HCT116 (cell line): Measurements from ENCODE around the gene DUSP3. TPM values are rescaled to one million over a fixed set of nuclear protein-coding genes. Genes with fewer than 3 reads are reported as not detected.

Experiments used
- ATAC-seq: fragments of 200-7000 bp; cut with Tn5 transposase; 2 replicates; pipeline ENCODE4 v1.9.1; 2020; ENCODE audit warnings: mild to moderate bottlenecking, moderate library complexity
- BruUV-seq: library from RNA; stranded (reverse); fragments of 400-500 nt; replicated peaks from 2 replicates; lab custom pipeline; 2021; lab: Mats Ljungman, UMichigan
- CTCF ChIA-PET: fragments of 300-600 bp; sonication (Branson Sonifier 250); formaldehyde crosslinking; loops from one replicate; lab custom pipeline; 2021; ENCODE audit warnings: antibody characterized with exemption; lab: Charles Lee
- POLR2A ChIA-PET: fragments of 300-600, 350-600 bp; sonication (Branson Sonifier 250); formaldehyde crosslinking; loops from one replicate; lab custom pipeline; 2021; ENCODE audit warnings: antibody characterized with exemption; lab: Charles Lee
- RAD21 ChIA-PET, 2 experiments: fragments of 300-600 bp; sonication (Branson Sonifier 250); formaldehyde crosslinking; loops; one replicate each; lab custom pipeline; 2023; ENCODE audit warnings: low total read pairs in 2 of 2; ENCODE audit not compliant: uncharacterized antibody in 2 of 2, unreplicated experiment in 2 of 2, low non-redundant PET in 1 of 2; lab: Charles Lee
- DNase-seq: peaks from one replicate; pipeline ENCODE4 v3.0.0-alpha.2; 2010; ENCODE audit warnings: low read depth, low spot score
- H2AFZ ChIP-seq: fragments of 200-600 bp; shearing (Covaris generic), sonication (generic); 2 replicates; pipeline ENCODE4 v1.6.1; 2017; ENCODE audit warnings: low read depth, mixed run types, mixed read lengths, antibody characterized with exemption, low read length; ENCODE audit not compliant: poor library complexity, severe bottlenecking
- H3K27ac ChIP-seq: 2 replicates; pipeline ENCODE4 v1.5.1; 2012; ENCODE audit warnings: low read depth, low read length
- H3K27me3 ChIP-seq: fragments of 200-600 bp; sonication (generic); 2 replicates; pipeline ENCODE4 v1.6.1; 2016; ENCODE audit warnings: mixed run types, low read length, mixed read lengths; ENCODE audit not compliant: insufficient read depth
- H3K36me3 ChIP-seq, 2 experiments: fragments of 200-500 bp in 1 of 2; fragments of 200-600 bp in 1 of 2; sonication (Bioruptor generic) in 1 of 2; sonication (generic) in 1 of 2; 2 replicates each; pipeline versions ENCODE4 v1.5.1 to v1.6.1; 2014 to 2016; ENCODE audit warnings: low read length in 2 of 2, inconsistent platforms in 1 of 2, mixed read lengths in 1 of 2, mixed run types in 1 of 2; ENCODE audit not compliant: insufficient read depth in 2 of 2, control insufficient read depth in 1 of 2
- H3K4me1 ChIP-seq, 2 experiments: fragments of 200-600 bp in 1 of 2; sonication (generic) in 1 of 2; 2 replicates each; pipeline versions ENCODE4 v1.5.1 to v1.6.1; 2012 to 2017; ENCODE audit warnings: low read length in 2 of 2, inconsistent platforms in 1 of 2, mild to moderate bottlenecking in 1 of 2, mixed read lengths in 1 of 2, mixed run types in 1 of 2, moderate library complexity in 1 of 2; ENCODE audit not compliant: insufficient read depth in 2 of 2, control insufficient read depth in 1 of 2
- H3K4me2 ChIP-seq: fragments of 200-600 bp; sonication (generic); 2 replicates; pipeline ENCODE4 v1.6.1; 2017; ENCODE audit warnings: mixed run types, low read length, mixed read lengths
- H3K4me3 ChIP-seq, 2 experiments: fragments of 200-600 bp in 1 of 2; sonication (generic) in 1 of 2; replicated peaks in 1 of 2; 2 replicates each; pipeline ENCODE4 v1.5.1; 2011 to 2016; ENCODE audit warnings: low read length in 2 of 2, control low read depth in 1 of 2, low read depth in 1 of 2, mild to moderate bottlenecking in 1 of 2, mixed read lengths in 1 of 2, mixed run types in 1 of 2
- H3K79me2 ChIP-seq: fragments of 200-600 bp; sonication (generic); 2 replicates; pipeline ENCODE4 v1.6.1; 2017; ENCODE audit warnings: mild to moderate bottlenecking, mixed run types, low read length, moderate library complexity, mixed read lengths; ENCODE audit not compliant: insufficient read depth
- H3K9ac ChIP-seq: fragments of 200-600 bp; sonication (generic); 2 replicates; pipeline ENCODE4 v1.6.1; 2016; ENCODE audit warnings: low read length, mixed read lengths
- H3K9me2 ChIP-seq: fragments of 200-600 bp; sonication (generic), shearing (Covaris generic); 2 replicates; pipeline ENCODE4 v1.6.1; 2017; ENCODE audit warnings: mixed run types, mild to moderate bottlenecking, moderate library complexity; ENCODE audit not compliant: insufficient read depth
- H3K9me3 ChIP-seq, 2 experiments: fragments of 200-500 bp in 1 of 2; fragments of 200-600 bp in 1 of 2; sonication (Bioruptor generic) in 1 of 2; sonication (generic) in 1 of 2; 2 replicates each; pipeline ENCODE4 v1.6.1; 2014 to 2017; ENCODE audit warnings: low read length in 2 of 2, mixed read lengths in 2 of 2, inconsistent platforms in 1 of 2, low read depth in 1 of 2, mild to moderate bottlenecking in 1 of 2, mixed run types in 1 of 2, moderate library complexity in 1 of 2; ENCODE audit not compliant: control insufficient read depth in 1 of 2, insufficient read depth in 1 of 2
- H4K20me1 ChIP-seq: fragments of 200-600 bp; sonication (generic), shearing (Covaris generic); 2 replicates; pipeline ENCODE4 v1.6.1; 2017; ENCODE audit warnings: mixed run types, mild to moderate bottlenecking, moderate library complexity; ENCODE audit not compliant: insufficient read depth
- CBX3 ChIP-seq: IDR thresholded peaks from 2 replicates; pipeline ENCODE4 v1.6.1; 2012; ENCODE audit warnings: low read depth
- ELF1 ChIP-seq: IDR thresholded peaks from 2 replicates; pipeline ENCODE4 v1.6.1; 2012; ENCODE audit warnings: low read depth, borderline replicate concordance
- EZH2phosphoT487 ChIP-seq: fragments of 200-600 bp; IDR thresholded peaks from 2 replicates; pipeline ENCODE4 v1.6.1; 2018; ENCODE audit warnings: antibody characterized with exemption, borderline replicate concordance
- FOSL1 ChIP-seq: IDR thresholded peaks from 2 replicates; pipeline ENCODE4 v1.6.1; 2012; ENCODE audit warnings: low read depth
- JUND ChIP-seq: IDR thresholded peaks from 2 replicates; pipeline ENCODE4 v1.6.1; 2012
- POLR2A ChIP-seq: IDR thresholded peaks from 2 replicates; pipeline ENCODE4 v1.7.0; 2011; ENCODE audit warnings: borderline replicate concordance; ENCODE audit not compliant: insufficient read depth, insufficient read length; ENCODE audit errors: extremely low read depth
- POLR2AphosphoS5 ChIP-seq: IDR thresholded peaks from 2 replicates; pipeline ENCODE4 v1.6.1; 2011; ENCODE audit warnings: mild to moderate bottlenecking, low read depth, low read length, moderate library complexity
- SRF ChIP-seq: IDR thresholded peaks from 2 replicates; pipeline ENCODE4 v1.6.1; 2012; ENCODE audit warnings: low read depth
- TCF7L2 ChIP-seq: IDR thresholded peaks from 2 replicates; pipeline ENCODE4 v1.7.0; 2011; ENCODE audit warnings: borderline replicate concordance, inconsistent platforms; ENCODE audit not compliant: insufficient read depth, insufficient read length; ENCODE audit errors: extremely low read depth
- YY1 ChIP-seq: IDR thresholded peaks from 2 replicates; pipeline ENCODE4 v1.6.1; 2011; ENCODE audit warnings: low read length, low read depth, moderate library complexity, mild to moderate bottlenecking; ENCODE audit not compliant: insufficient replicate concordance; ENCODE audit errors: extremely low read depth
- ZNF274 ChIP-seq: fragments of 200-500 bp; sonication (Bioruptor generic); IDR thresholded peaks from 2 replicates; pipeline ENCODE4 v1.6.1; 2014; ENCODE audit warnings: mild to moderate bottlenecking, low read depth, low read length, inconsistent platforms
- intact Hi-C: fragments of 100-400 bp; cut with micrococcal nuclease; formaldehyde crosslinking; loops from 2 replicates; pipeline ENCODE4 v1.10.0; 2022
- total RNA-seq: library from RNA; stranded (reverse); gene quantifications from one replicate; pipeline ENCODE4 v1.2.1, GENCODE V29; 2021; ENCODE audit not compliant: unreplicated experiment
- TF ChIP-seq, protein P1 (sequence below): IDR thresholded peaks from 2 replicates; pipeline ENCODE4 v1.6.1; 2012
- TF ChIP-seq, protein P2 (sequence below): IDR thresholded peaks from 2 replicates; pipeline ENCODE4 v1.6.1; 2012; ENCODE audit warnings: low read depth
- TF ChIP-seq, protein P3 (sequence below): IDR thresholded peaks from 2 replicates; pipeline ENCODE4 v1.6.1; 2011; ENCODE audit warnings: mild to moderate bottlenecking, low read length, moderate library complexity; ENCODE audit not compliant: insufficient replicate concordance; ENCODE audit errors: extremely low read depth
- TF ChIP-seq, protein P4 (sequence below), 3 experiments: fragments of 200-600 bp in 1 of 3; sonication (generic) in 1 of 3; IDR thresholded peaks in 2 of 3; conservative IDR thresholded peaks in 1 of 3; 2 replicates each; pipeline ENCODE4 v1.5.1; 2012 to 2017; ENCODE audit warnings: low read depth in 2 of 3, low read length in 2 of 3, antibody characterized with exemption in 1 of 3, borderline replicate concordance in 1 of 3, control low read depth in 1 of 3, mild to moderate bottlenecking in 1 of 3, mixed read lengths in 1 of 3, mixed run types in 1 of 3, moderate library complexity in 1 of 3; ENCODE audit not compliant: insufficient read depth in 1 of 3

DUSP3 gene
- total RNA-seq, 1 experiment from 2014 or later, result 29.6 TPM

DNA sequence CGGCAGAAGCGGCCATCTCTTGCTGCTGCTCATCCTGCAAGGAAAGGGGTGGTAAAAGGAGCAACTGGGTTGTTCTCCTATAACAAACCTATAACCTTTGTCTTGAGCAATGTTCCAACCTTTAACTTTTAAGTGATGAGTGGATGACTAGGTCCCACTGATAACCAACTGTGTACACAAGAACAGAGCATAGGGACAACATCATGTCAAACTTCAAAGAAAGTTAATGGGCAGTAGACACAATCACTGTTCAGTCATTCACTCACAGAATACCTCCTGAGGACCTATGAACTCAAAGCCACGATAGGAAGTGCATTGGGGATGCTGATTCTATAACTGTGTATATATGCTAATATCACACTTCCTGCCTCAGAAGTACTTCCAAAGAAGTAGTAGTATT is 23.1 kb upstream of the DUSP3 start (continued):
- TF ChIP-seq, protein P1, sequence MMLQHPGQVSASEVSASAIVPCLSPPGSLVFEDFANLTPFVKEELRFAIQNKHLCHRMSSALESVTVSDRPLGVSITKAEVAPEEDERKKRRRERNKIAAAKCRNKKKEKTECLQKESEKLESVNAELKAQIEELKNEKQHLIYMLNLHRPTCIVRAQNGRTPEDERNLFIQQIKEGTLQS, result no peak
- TF ChIP-seq JUND (no peak), EZH2phosphoT487 (no peak), CBX3 (no peak), ELF1 (no peak), POLR2A (no peak)
- TF ChIP-seq, protein P2, sequence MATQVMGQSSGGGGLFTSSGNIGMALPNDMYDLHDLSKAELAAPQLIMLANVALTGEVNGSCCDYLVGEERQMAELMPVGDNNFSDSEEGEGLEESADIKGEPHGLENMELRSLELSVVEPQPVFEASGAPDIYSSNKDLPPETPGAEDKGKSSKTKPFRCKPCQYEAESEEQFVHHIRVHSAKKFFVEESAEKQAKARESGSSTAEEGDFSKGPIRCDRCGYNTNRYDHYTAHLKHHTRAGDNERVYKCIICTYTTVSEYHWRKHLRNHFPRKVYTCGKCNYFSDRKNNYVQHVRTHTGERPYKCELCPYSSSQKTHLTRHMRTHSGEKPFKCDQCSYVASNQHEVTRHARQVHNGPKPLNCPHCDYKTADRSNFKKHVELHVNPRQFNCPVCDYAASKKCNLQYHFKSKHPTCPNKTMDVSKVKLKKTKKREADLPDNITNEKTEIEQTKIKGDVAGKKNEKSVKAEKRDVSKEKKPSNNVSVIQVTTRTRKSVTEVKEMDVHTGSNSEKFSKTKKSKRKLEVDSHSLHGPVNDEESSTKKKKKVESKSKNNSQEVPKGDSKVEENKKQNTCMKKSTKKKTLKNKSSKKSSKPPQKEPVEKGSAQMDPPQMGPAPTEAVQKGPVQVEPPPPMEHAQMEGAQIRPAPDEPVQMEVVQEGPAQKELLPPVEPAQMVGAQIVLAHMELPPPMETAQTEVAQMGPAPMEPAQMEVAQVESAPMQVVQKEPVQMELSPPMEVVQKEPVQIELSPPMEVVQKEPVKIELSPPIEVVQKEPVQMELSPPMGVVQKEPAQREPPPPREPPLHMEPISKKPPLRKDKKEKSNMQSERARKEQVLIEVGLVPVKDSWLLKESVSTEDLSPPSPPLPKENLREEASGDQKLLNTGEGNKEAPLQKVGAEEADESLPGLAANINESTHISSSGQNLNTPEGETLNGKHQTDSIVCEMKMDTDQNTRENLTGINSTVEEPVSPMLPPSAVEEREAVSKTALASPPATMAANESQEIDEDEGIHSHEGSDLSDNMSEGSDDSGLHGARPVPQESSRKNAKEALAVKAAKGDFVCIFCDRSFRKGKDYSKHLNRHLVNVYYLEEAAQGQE, result no peak

DNA sequence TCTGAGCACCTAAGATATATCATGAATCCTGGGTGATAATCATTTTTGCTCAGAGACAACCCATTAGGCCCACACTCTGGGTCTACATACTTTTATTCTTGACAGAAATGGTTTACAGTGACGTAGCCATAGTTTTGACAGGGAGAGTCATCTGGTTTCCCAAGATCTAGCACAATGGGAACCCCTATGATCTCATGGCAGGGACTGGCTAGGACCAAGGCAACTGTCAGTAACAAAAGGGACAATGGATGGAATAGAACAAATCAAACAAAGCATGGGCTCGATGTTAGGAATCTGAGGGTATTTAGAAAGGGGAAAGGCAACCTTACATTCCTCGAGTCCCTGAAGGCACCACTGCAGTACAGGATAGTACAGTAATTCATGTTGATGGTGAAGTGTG is 22.0 kb upstream of the DUSP3 start:
- ChIA-PET CTCF (no interaction called here), POLR2A (interaction anchor here (0.7 kb wide), 1 partner anchor 39 kb away, joined by 3 read pairs; no protein-coding TSS in a partner anchor), RAD21 (no interaction called here)
- DNase-seq (no peak), ATAC-seq (no peak)
- Histone ChIP-seq H4K20me1 (no peaks in the 10 kb centered on the region), H3K9me2 (no peaks in the 10 kb centered on the region), H3K4me3 (no peak overlapping the region), H3K9me3 (no peaks in the 10 kb centered on the region), H3K4me2 (no peak overlapping the region), H3K27ac (no peak overlapping the region), H3K4me1 (no peaks in the 10 kb centered on the region; a peak in 1 of 4 replicates), H2AFZ (no peak overlapping the region), H3K36me3 (peaks cover 2 to 17% of the 10 kb centered on the region in 2 experiments; a peak in 2 of 4 replicates), H3K9ac (no peak overlapping the region), H3K27me3 (no peaks in the 10 kb centered on the region), H3K79me2 (no peaks in the 10 kb centered on the region)
- no TSS peak for BruUV-seq
- intact Hi-C loops, result no loop called here
- TF ChIP-seq EZH2phosphoT487 (no peak), YY1 (no peak), FOSL1 (no peak), CBX3 (no peak), SRF (no peak), ZNF274 (no peak), JUND (no peak), POLR2A (no peak), TCF7L2 (no peak), POLR2AphosphoS5 (no peak)
- TF ChIP-seq, protein P3, sequence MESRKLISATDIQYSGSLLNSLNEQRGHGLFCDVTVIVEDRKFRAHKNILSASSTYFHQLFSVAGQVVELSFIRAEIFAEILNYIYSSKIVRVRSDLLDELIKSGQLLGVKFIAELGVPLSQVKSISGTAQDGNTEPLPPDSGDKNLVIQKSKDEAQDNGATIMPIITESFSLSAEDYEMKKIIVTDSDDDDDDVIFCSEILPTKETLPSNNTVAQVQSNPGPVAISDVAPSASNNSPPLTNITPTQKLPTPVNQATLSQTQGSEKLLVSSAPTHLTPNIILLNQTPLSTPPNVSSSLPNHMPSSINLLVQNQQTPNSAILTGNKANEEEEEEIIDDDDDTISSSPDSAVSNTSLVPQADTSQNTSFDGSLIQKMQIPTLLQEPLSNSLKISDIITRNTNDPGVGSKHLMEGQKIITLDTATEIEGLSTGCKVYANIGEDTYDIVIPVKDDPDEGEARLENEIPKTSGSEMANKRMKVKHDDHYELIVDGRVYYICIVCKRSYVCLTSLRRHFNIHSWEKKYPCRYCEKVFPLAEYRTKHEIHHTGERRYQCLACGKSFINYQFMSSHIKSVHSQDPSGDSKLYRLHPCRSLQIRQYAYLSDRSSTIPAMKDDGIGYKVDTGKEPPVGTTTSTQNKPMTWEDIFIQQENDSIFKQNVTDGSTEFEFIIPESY, result no peak
- TF ChIP-seq, protein P4, sequence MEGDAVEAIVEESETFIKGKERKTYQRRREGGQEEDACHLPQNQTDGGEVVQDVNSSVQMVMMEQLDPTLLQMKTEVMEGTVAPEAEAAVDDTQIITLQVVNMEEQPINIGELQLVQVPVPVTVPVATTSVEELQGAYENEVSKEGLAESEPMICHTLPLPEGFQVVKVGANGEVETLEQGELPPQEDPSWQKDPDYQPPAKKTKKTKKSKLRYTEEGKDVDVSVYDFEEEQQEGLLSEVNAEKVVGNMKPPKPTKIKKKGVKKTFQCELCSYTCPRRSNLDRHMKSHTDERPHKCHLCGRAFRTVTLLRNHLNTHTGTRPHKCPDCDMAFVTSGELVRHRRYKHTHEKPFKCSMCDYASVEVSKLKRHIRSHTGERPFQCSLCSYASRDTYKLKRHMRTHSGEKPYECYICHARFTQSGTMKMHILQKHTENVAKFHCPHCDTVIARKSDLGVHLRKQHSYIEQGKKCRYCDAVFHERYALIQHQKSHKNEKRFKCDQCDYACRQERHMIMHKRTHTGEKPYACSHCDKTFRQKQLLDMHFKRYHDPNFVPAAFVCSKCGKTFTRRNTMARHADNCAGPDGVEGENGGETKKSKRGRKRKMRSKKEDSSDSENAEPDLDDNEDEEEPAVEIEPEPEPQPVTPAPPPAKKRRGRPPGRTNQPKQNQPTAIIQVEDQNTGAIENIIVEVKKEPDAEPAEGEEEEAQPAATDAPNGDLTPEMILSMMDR (IDR thresholded peaks at IDR 0.05 in 2 of 3, conservative IDR thresholded peaks at IDR 0.05 in 1 of 3; ENCODE audit: borderline replicate concordance in 1 of 3, insufficient read depth in 1 of 3, low read depth in 2 of 3, low read length in 2 of 3), result no peak
- TF ChIP-seq, protein P1, result no peak
